ENCODE results near the gene PRKN. TPM values are rescaled to one million over a fixed set of nuclear protein-coding genes. Genes with fewer than 3 reads are reported as not detected.

The PRKN gene
- total RNA-seq, 1 donor from 2014 or later = 0.79 TPM

- no peaks in the 10 kb centered on the region for H3K27me3 ChIP-seq (ENCODE audit: control insufficient read depth, insufficient read depth, low read length)
- DNase-seq (ENCODE audit: low read depth) = no peak
- H3K4me3 ChIP-seq (ENCODE audit: low read depth, low read length) = no peak overlapping the region
- no peaks in the 10 kb centered on the region for H3K36me3 ChIP-seq (ENCODE audit: control insufficient read depth, insufficient read depth, low read length)
- TF ChIP-seq, protein P1, sequence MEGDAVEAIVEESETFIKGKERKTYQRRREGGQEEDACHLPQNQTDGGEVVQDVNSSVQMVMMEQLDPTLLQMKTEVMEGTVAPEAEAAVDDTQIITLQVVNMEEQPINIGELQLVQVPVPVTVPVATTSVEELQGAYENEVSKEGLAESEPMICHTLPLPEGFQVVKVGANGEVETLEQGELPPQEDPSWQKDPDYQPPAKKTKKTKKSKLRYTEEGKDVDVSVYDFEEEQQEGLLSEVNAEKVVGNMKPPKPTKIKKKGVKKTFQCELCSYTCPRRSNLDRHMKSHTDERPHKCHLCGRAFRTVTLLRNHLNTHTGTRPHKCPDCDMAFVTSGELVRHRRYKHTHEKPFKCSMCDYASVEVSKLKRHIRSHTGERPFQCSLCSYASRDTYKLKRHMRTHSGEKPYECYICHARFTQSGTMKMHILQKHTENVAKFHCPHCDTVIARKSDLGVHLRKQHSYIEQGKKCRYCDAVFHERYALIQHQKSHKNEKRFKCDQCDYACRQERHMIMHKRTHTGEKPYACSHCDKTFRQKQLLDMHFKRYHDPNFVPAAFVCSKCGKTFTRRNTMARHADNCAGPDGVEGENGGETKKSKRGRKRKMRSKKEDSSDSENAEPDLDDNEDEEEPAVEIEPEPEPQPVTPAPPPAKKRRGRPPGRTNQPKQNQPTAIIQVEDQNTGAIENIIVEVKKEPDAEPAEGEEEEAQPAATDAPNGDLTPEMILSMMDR (IDR thresholded peaks at IDR 0.05; ENCODE audit: insufficient read depth, low read length, severe bottlenecking) = no peak
- no peak for FAIRE-seq
These were observed 812.1 kb downstream of the PRKN start for GRCh38 chr6:161915456-161915964.

- TF ChIP-seq, protein P1 (IDR thresholded peaks at IDR 0.05; ENCODE audit: insufficient read depth, low read length, severe bottlenecking) = no peak
- Histone ChIP-seq H3K27me3 (ENCODE audit: control insufficient read depth, insufficient read depth, low read length) (no peaks in the 10 kb centered on the region), H3K36me3 (ENCODE audit: control insufficient read depth, insufficient read depth, low read length) (no peaks in the 10 kb centered on the region), H3K4me3 (ENCODE audit: low read depth, low read length) (no peak overlapping the region)
- FAIRE-seq (no peak), DNase-seq (ENCODE audit: low read depth) (no peak)
These were observed 818.7 kb downstream of the PRKN start for GRCh38 chr6:161908872-161909271.

DNA sequence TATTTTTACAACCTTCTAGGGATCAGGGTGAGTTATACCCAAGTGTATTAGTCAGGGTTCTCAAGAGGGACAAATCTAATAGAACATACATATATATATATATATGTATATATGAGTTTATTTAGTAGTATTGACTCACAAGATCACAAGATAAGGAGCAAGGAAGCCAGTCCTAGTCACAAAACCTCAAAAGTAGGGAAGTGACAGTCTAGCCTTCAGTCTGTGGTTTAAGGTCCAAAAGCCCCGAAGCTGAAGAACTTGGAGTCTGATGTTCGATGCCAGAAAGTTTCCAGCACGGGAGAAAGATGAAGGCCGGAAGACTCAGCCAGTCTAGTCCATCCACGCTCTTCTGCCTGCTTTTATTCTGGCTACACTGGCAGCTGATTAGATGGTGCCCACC is 821.0 kb downstream of the PRKN start:
- no peaks in the 10 kb centered on the region for H3K36me3 ChIP-seq (ENCODE audit: control insufficient read depth, insufficient read depth, low read length)
- no peak overlapping the region for H3K4me3 ChIP-seq (ENCODE audit: low read depth, low read length)
- TF ChIP-seq, protein P1 (IDR thresholded peaks at IDR 0.05; ENCODE audit: insufficient read depth, low read length, severe bottlenecking) = no peak
- DNase-seq (ENCODE audit: low read depth) = no peak
- no peaks in the 10 kb centered on the region for H3K27me3 ChIP-seq (ENCODE audit: control insufficient read depth, insufficient read depth, low read length)
- FAIRE-seq = no peak

- Histone ChIP-seq H3K36me3 (ENCODE audit: control insufficient read depth, insufficient read depth, low read length) (no peaks in the 10 kb centered on the region), H3K27me3 (ENCODE audit: control insufficient read depth, insufficient read depth, low read length) (no peaks in the 10 kb centered on the region), H3K4me3 (ENCODE audit: low read depth, low read length) (no peak overlapping the region)
- no peak for DNase-seq (ENCODE audit: low read depth)
- no peak for FAIRE-seq
- TF ChIP-seq, protein P1 (IDR thresholded peaks at IDR 0.05; ENCODE audit: insufficient read depth, low read length, severe bottlenecking) = no peak
These were observed 823.9 kb downstream of the PRKN start for GRCh38 chr6:161903584-161904212.

GRCh38 chr6:161901740-161902426 is 825.7 kb downstream of the PRKN start:
- TF ChIP-seq, protein P1 (IDR thresholded peaks at IDR 0.05; ENCODE audit: insufficient read depth, low read length, severe bottlenecking) = no peak
- FAIRE-seq (no peak), DNase-seq (ENCODE audit: low read depth) (no peak)
- no peak overlapping the region for H3K4me3 ChIP-seq (ENCODE audit: low read depth, low read length)
- H3K27me3 ChIP-seq (ENCODE audit: control insufficient read depth, insufficient read depth, low read length) = no peaks in the 10 kb centered on the region
- H3K36me3 ChIP-seq (ENCODE audit: control insufficient read depth, insufficient read depth, low read length) = no peaks in the 10 kb centered on the region

Measured in bronchial epithelial cell (primary cell).